NCI-H460 (cell line): Measurements from ENCODE around the gene TCEA3. TPM values are rescaled to one million over a fixed set of nuclear protein-coding genes. Genes with fewer than 3 reads are reported as not detected.

Experiments used
- DNase-seq: peaks from one replicate; pipeline ENCODE4 v3.0.0-alpha.2; 2016; ENCODE audit warnings: low read depth; ENCODE audit errors: extremely low read depth
- total RNA-seq: library from RNA; depleted of rRNA; stranded (reverse); fragments of >200 nt; shearing (Covaris generic); gene quantifications from 2 replicates; pipeline ENCODE4 v1.2.3, GENCODE V29; 2014; rRNA removed

TCEA3 gene
- total RNA-seq, 1 experiment from 2014 or later, result 0.27 TPM

GRCh38 chr1:23343221-23344110 lies 81.1 kb downstream of the TCEA3 start:
- DNase-seq, result no peak

- no peak for DNase-seq
Measured at GRCh38 chr1:23341931-23342692, 82.4 kb downstream of the TCEA3 start.

GRCh38 chr1:23339632-23340031 lies 84.9 kb downstream of the TCEA3 start:
- no peak for DNase-seq

DNA sequence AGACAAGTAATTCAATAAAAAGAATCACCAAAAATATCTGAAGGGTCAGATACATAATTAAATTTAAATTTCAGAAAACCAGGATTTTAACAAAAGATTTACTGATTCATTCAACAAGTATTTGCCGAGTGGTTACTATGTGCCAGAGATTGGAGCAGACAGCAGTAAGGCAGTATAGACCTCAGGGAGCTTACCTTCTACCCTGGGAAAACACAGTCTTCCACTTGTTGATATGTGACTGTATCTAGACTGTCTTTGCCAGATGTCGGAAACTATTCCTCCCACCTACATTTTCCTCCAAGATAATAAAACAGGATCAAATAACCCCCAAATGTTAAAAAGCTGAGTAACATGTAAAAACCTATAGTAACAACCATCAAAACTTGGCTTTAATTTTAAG lies 86.7 kb downstream of the TCEA3 start:
- no peak for DNase-seq

GRCh38 chr1:23331713-23332112 lies 92.8 kb downstream of the TCEA3 start:
- DNase-seq, result no peak

Other genes starting within 250 kb of the TCEA3 start
- gene HTR1D, start 207.2 kb downstream of the TCEA3 start, total RNA-seq, result 3.6 and 3.7 TPM in 2 replicates
- gene HNRNPR, start 80.5 kb downstream of the TCEA3 start, total RNA-seq, result 115 and 128 TPM in 2 replicates
- gene ZNF436, start 54.9 kb downstream of the TCEA3 start, total RNA-seq, result 5.5 and 5.9 TPM in 2 replicates
- 6.8 and 8.3 TPM in 2 replicates for gene ASAP3, start 59.4 kb upstream of the TCEA3 start, total RNA-seq
- gene E2F2, start 106.5 kb upstream of the TCEA3 start, total RNA-seq, result 3.4 and 3.9 TPM in 2 replicates
- 53.6 and 68.8 TPM in 2 replicates for gene ID3, start 134.8 kb upstream of the TCEA3 start, total RNA-seq